ENCODE results near the gene PLEKHA7.
A peak's percentile ranks its signal among the peaks of the same experiment; 100 is the strongest.

Gene PLEKHA7

GRCh38 chr11:16801288-16801980, 212.8 kb downstream of the PLEKHA7 start:
- DNase-seq, result no peak

- DNase-seq, result no peak
Measured at GRCh38 chr11:16800382-16800781, 213.8 kb downstream of the PLEKHA7 start.

DNA sequence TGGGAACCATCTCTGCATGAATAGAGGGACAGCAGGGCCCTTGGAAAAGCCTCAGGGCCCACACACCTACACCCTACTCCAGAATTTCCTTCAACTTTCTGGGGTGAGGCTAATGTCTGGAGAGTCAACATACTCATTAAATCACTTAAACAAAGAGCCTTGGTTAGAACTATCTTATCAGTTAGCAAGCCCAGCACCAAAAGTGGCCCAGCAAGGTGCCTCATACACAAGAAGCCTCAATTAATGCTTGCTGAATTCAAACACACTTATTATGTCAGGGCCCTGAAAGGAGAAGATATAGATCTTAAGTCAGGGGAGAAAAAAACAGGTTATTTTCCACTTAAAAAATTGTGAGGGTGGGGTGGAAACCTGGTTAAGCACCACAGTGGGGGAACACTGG, 214.3 kb downstream of the PLEKHA7 start:
- no peak for DNase-seq

DNA sequence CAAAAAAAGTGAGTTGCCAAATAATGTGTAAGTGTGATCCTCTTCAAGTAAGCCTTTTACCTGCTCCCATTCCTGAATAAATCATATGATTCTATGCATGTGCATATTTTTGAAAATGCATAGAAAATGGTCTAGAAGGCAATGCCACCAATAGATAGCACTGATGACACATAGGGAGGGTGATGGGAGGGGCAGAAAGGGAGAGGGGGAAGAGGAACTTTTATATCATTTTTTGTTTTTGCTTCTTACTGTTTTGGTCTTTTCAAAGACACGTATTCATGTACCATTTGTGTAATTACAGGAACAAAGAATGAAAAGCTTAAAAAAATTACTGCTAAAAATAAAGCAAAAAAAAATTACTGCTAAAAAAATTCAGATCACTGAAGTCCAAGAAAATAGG, 215.0 kb downstream of the PLEKHA7 start:
- no peak for DNase-seq

GRCh38 chr11:16797776-16798175, 216.4 kb downstream of the PLEKHA7 start:
- no peak for DNase-seq

DNA sequence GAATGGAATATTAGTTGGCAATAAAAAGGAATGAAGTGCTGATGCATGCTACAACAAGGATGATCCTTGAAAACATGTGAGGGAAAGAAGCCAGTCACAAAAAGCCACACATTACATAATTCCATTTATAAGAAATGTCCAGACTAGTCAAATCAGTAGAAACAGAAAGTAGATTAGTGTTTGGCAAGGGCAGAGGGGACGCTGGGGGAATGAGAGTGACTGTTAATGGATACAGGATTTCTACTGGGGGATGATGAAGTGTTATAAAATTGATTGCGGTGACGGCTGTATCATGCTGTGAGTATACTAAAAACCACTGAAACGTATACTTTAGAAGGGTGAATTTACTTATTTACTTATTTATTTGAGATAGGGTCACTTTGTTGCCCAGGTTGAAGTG, 217.9 kb downstream of the PLEKHA7 start:
- no peak for DNase-seq

DNA sequence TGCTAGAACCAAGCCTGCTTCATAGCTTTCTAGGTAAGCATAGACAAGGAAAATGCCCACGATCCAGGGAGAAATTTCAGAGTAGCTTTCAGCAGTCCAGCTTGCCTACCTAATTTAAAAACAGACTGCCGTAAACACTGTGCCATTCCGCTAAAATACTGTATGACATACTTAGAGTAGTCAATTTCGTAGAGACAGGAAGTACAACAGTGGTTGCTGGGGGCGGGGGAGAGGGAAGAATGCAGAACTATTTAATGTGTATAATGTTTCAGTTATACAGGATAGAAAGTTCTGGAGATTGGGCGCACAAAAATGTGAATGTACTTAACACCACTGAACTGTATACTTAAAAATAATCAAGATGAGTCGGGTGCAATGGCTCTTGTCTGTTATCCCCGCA, 219.1 kb downstream of the PLEKHA7 start:
- DNase-seq, result no peak

GRCh38 chr11:16794047-16794818, 220.0 kb downstream of the PLEKHA7 start:
- DNase-seq, result no peak

DNA sequence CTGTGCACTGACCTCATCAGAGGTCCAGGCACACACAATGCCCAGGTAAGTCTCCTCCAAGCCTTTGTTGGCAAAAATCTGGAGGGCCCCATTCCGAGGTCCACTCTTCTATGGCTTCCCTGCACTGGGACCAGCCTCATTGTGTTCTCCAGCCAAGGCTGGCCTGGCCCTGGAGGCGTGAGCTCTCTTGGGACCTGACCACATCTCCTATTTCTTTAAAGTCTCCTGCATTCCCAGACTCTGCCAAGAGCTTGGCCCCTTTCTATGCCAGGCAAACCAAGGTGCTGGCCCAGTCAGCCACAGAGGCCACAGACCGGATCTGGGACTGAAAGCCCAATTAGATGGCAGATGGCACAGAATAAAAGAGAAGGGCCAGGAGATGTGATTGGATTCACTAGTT, 220.7 kb downstream of the PLEKHA7 start:
- no peak for DNase-seq

GRCh38 chr11:16793009-16793408, 221.2 kb downstream of the PLEKHA7 start:
- DNase-seq, result no peak

DNA sequence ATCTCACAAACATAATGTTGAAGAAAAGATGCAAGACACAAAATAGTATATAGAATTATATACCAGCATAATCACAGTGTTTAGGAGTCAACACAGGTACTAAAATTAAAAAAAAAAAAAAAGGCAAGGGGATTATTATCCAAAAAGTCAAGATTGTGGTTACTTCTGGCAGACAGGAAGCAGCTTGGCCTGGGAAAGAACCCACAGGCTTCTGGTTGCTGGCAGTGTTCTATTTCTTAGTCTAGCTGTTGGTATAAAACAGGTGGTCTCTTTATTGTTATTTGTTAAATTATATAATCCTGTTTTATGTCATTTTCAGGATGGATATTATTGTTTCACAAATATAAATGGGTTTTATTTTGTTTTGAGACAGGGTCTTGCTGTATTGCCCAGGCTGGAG, 221.8 kb downstream of the PLEKHA7 start:
- no peak for DNase-seq

GRCh38 chr11:16791191-16791961, 222.8 kb downstream of the PLEKHA7 start:
- no peak for DNase-seq

DNA sequence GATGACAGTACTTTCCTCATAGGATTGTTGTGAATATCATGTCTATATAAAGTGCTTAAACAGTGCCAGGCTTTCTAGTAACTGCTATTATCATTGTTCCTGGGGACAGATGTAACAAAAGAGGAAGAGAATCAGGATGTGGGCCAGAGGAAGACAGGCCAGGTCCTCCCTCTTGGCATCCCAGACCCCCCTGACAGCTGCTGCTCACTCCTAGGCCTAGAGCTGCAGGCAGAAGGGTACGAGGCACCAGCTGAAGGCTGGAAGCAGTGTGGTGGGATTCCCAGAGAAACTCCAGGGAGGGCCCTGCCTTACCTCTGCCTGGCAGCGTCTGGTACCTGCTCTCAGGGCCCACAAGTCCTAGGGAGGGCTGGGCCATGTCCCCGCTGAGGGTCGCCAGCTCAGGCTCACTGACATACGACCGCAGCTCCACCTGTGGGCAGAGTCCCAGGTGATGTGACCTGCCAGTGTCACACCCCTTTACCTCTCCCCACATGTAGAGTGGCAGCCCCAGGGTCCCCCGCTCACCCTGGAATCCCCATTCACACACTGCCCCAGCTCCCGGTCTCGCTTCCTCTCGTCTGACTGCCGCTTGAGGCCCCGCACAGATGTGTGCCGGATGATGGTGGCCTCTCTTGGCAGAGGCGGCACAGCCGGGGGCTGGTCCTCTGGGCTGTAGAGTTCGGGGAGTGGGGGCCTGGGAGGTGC, 223.6 kb downstream of the PLEKHA7 start:
- no peak for DNase-seq

DNA sequence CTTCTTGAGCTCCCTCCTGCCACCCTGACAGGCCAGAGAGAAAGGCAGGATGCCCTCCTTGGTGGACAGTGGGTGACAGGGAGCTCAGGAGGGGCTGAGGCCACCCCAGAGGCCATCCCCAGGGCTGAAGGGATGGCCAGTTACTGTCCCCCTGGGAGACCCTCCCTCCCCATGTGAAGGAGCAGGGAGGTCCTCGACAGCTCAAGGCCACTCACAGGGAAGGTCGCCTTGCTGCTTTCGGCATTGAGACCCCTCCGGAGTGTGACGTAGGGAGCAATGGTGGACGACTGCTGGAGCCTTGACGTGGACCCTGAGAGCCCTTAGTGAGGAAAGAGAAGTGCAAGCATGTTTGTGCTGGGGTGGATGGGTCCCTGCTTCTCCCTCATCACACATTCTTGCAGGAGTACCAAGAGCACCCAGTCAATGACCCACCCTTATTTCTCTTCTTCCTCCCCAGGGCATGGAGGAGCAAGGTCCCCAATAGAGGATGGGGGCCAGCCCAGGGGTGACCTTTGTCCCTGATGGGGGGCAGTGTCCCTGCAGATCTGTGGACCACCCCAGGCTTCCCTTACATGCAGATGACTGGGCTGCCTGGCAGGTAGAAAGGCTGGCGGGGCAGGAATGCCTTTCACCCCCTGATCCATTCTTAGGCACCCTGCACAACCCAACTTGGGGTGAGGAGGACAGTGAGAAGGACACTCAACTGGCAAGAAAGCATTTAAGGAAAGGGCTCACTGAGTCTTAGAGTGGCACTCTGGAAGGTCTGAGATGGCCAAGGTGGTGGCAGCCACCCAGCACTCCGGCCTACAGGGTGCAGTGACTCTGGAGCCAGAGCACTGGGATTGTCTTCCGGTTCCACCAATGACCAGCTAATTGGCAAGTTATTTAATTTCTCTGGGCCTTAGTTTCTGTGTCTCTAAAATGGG, 224.4 kb downstream of the PLEKHA7 start:
- no peak for DNase-seq

- DNase-seq, result no peak
Measured at GRCh38 chr11:16789063-16789420, 225.2 kb downstream of the PLEKHA7 start.

GRCh38 chr11:16788141-16789062, 225.8 kb downstream of the PLEKHA7 start:
- DNase-seq, result peak; percentile 65

- no peak for DNase-seq
Measured at GRCh38 chr11:16787035-16787742, 227.0 kb downstream of the PLEKHA7 start.

GRCh38 chr11:16786131-16786530, 228.1 kb downstream of the PLEKHA7 start:
- no peak for DNase-seq

DNA sequence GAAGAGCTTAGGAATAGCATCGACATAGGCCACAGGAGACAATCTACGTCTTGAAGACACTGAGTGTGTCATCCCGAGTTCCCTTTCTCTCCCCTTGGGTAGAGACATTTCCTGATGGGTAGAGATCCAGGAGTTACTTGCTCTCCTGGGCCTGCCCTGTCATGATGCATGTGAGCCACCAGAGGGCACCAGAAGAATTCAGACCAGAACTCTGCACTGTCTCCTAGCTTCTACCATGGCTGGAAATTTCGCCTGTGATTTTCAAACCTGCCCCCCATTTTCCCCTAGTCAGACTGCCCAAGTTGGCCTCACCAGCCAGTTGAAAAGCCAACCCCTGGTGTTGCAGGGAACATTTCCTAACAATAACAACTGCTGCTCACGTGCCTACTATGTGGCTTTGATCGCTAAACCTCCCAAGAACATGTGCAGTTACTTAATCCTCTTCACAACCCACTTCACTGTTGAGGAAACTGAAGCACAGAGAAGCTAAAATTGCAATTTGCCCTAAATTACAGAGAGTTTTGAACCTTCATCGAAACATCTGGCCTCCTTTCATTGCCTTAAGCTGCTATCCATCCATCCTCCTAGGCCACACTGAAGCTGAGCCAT, 228.6 kb downstream of the PLEKHA7 start:
- DNase-seq, result peak; percentile 59

DNA sequence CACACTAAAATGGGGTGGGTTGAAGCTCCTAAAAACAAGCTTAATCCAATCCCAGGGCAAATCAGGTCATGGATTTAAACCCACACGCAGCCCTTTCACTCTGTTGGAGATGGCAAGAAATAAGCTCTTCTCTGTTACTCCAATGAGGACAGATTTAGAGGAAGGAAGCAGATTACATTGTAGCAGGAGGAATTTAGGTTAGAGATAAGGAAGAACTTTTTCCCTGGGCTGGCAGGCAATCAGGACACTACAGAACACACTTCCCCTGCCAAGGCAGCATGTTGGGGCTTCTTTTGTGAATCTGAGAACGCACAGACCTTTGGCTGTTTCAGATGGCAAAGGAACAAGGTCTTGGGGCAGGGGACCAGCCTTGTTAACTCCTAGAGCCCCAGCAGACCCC, 229.5 kb downstream of the PLEKHA7 start:
- no peak for DNase-seq
